ENCODE measurements around the gene SFXN5. TPM values are rescaled to one million over a fixed set of nuclear protein-coding genes. Genes with fewer than 3 reads are reported as not detected.

Gene SFXN5
- total and polyA plus RNA-seq, 5 experiments from 2014 or later: 1.7 to 20.0 (median 3.5) TPM

DNA sequence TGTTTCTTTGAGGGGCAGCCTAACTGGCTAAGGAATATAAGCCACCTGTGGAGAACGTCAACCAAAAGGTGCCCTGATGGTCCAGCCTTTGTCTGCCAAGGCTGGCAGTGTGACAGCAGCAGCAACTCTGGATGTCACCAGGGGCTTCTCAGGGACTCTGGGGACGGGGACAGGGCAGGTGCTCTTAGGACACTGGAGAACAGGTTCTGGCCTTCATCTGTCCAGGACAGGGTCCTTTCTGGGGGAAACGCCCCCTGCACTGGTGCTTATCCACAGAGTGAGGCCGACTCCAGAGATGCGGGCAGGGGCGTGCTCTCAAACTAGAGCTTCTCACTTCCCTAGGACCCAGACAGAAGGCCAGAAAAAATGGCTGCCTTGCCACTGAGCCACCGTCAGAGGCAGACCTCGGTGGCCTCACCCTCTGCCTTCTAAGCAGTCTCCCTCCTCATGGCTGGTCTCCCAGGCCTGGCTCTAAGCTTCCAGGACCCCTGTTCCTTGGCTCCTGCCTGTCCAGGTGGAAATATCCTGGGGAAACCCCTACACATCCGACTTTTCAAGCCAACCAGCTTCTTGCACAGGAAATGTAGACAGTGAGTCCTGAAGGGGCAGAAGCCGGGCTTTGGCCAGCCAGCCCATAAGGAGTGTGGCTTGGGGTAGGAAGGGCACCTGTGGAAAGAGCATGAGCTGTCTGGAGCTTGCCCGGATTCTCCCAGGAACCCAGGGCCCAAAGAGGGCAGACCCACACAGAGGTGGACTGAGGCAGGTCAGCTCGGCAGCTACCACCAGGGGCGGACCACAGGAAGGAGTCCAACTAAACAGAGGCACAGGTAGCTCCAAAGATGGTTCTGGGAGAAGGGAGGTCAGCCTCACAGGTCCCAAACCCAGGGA is 11.3 kb upstream of the SFXN5 start:
- no peak for ATAC-seq
- POLR2A ChIA-PET: interaction anchor here (0.6 kb wide), 1 partner anchor 95 kb away, joined by 3 read pairs; no protein-coding TSS in a partner anchor
- peaks cover 0 to 6% (median 0%) of the 10 kb centered on the region in 3 donors for H3K36me3 Mint-ChIP-seq

DNA sequence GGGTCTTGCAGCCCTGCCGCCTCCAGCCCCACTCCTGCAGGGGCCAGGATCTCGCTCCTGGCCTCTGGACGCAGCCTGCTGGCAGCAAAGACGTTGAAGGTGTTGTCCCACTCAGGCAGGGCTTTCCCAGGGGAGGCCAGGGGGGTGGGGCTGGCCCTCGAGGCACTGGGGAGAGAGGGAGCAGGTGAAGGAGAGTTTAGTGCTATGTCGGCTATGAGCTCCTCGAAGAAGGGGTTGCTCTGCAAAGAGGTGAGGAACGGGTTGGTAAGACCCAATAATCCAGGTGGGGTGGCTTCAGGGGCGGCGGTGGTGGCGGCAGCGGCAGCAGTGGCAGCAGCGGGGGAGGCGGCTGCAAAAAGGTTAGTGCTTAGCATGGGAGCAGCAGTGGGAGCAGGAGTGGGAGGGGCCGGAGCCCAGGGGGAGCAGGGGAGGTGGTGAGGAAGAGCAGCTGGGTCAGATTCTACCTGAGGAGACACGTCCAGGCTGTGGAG is 9.7 kb upstream of the SFXN5 start:
- Mint-ChIP-seq H3K36me3 (no peaks in the 10 kb centered on the region), H3K4me3 (no peak overlapping the region), H3K4me1 (peaks cover 0 to 8% (median 2%) of the 10 kb centered on the region in 4 donors), H3K27ac (peak overlapping the region in 1 of 10 donors; percentile 38), H3K27me3 (no peaks in the 10 kb centered on the region), H3K9me3 (no peaks in the 10 kb centered on the region)
- POLR2A ChIA-PET: no interaction called here
- DNase-seq: peak in 1 of 10 donors; percentile 32
- ATAC-seq: no peak

More for the DNA sequence above, 11.3 kb upstream of the SFXN5 start:
- H3K9me3 Mint-ChIP-seq: no peaks in the 10 kb centered on the region
- peaks cover 0 to 8% (median 2%) of the 10 kb centered on the region in 4 donors for H3K4me1 Mint-ChIP-seq
- no peaks in the 10 kb centered on the region for H3K27me3 Mint-ChIP-seq
- no peak overlapping the region for H3K27ac Mint-ChIP-seq
- H3K4me3 Mint-ChIP-seq: no peak overlapping the region
- DNase-seq: peak in 1 of 10 donors; percentile 47

DNA sequence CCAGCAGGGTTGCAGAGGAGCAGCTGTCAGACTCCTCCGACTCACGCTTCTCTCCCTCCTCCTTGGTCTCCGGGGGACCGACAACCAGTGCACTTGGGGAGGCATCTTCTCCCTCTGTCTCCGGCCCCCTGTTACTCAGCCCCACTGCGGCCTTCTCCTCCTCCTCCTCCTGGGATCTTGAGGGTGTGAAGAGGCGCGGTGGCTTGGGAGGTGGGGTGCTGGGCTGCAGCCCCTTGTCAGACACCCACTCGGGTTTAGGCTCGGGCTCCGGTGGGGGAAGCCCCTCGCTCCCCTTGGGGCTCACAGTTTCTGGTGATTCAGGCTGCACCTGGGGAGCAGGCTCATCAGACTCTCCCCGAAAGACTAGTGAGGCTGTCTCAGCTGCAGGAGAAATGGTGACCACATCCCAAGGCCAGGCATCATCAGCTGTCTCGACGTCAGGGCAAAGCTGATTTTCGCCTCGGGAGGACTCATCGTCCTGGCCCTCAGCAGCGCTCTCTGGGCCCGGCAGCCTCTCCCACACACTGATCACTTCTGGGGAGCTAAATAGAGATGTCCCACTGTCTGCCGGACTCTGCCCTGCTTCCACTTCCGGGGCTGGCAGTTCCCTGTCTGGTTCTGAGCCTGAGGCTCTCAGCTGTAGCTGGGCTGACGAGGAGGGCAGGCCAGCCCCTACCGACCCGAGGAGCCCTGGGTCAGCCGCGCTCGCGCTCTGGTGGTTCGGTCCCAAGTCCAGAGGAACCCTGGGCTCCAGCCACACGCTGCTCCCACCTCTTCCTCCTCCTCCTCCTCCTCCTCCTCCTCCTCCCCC is 9.0 kb upstream of the SFXN5 start:
- H3K4me1 Mint-ChIP-seq: peaks cover 0 to 3% (median under 1%) of the 10 kb centered on the region in 4 donors
- H3K9me3 Mint-ChIP-seq: no peaks in the 10 kb centered on the region
- H3K4me3 Mint-ChIP-seq: no peak overlapping the region
- POLR2A ChIA-PET: no interaction called here
- no peak for ATAC-seq
- H3K27ac Mint-ChIP-seq: no peak overlapping the region
- H3K36me3 Mint-ChIP-seq: no peaks in the 10 kb centered on the region
- no peaks in the 10 kb centered on the region for H3K27me3 Mint-ChIP-seq
- peak in 1 of 10 donors; percentile 55 for DNase-seq

DNA sequence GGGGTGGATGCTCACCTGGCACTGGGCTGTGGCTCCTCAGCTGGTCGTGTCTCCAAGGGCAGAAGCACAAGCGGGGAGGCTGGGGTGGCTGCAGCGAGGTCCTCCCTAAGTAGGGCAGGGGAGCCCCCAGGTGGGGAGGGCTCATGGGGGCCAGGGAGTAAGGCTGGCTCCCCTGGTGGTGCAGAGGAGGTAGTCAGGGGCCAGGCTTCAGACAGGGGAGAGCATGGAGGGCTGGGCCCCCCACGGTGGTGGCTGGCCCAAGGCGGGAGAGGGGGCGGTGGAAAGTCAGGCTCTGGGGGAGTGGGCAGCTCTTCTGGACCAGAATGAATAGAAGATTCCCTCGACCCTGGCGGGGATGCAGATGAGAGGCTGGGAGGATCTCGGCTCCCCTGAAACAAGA is 8.1 kb upstream of the SFXN5 start:
- Mint-ChIP-seq H3K4me1 (peaks cover 0 to 2% (median 0%) of the 10 kb centered on the region in 4 donors), H3K27me3 (no peaks in the 10 kb centered on the region), H3K36me3 (peaks cover 0 to 2% (median 0%) of the 10 kb centered on the region in 3 donors), H3K4me3 (no peak overlapping the region), H3K27ac (peak overlapping the region in 2 of 10 donors; percentile 43 to 89), H3K9me3 (no peaks in the 10 kb centered on the region)
- POLR2A ChIA-PET: no interaction called here
- no peak for ATAC-seq
- DNase-seq: peak in 1 of 10 donors; percentile 55

DNA sequence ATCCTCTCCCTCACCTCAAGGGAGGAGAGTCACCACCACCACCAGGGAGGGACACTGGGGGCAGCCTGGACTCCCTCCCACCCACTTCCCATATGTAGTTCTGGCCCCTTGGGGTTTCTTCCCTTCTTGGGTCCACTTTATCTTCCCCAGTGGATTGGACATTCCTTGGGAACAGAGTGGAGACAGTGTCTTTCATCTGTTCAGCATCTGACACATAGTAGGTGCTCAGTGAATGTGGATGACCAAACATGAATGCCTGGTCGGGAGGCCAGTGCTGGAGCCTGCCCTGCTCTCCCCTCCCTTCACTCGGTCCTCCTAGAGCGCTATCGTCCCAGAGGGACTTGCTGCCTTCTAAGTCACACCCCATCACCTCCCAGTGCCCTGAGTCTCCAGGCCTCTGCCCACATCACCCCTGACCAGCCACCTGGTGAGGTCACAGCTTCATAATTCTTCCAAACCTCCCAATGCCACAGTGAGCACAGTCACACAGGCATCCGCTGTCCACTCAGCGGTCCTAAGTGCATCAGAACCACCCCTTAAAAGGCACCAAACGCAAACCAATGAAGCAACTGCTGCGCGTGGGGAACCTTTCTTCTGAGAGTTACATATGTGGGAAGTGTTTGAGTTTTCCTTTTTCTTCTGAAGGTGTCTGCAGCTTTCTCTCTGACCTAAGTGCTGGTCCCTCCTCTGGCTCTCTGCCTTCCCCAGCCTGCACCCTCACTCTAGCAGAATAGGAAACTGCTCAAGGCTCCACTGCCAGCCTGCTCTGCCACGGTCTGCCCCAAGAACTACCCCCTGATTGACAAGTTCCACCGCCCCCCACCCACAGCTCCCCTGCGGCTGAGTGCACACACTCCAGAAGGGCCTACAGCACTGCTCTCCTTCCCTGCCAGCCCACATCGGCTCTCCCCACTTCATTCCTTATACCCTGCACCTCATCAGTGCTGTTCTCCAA is 7.2 kb upstream of the SFXN5 start:
- H3K4me1 Mint-ChIP-seq: peaks cover 0 to 2% (median 0%) of the 10 kb centered on the region in 4 donors
- H3K36me3 Mint-ChIP-seq: peaks cover 0 to 2% (median 0%) of the 10 kb centered on the region in 3 donors
- H3K9me3 Mint-ChIP-seq: no peaks in the 10 kb centered on the region
- H3K4me3 Mint-ChIP-seq: no peak overlapping the region
- H3K27ac Mint-ChIP-seq: peak overlapping the region in 2 of 10 donors; percentile 46 to 89
- POLR2A ChIA-PET: no interaction called here
- peak in 1 of 10 donors; percentile 32 for DNase-seq
- ATAC-seq: no peak
- no peaks in the 10 kb centered on the region for H3K27me3 Mint-ChIP-seq

DNA sequence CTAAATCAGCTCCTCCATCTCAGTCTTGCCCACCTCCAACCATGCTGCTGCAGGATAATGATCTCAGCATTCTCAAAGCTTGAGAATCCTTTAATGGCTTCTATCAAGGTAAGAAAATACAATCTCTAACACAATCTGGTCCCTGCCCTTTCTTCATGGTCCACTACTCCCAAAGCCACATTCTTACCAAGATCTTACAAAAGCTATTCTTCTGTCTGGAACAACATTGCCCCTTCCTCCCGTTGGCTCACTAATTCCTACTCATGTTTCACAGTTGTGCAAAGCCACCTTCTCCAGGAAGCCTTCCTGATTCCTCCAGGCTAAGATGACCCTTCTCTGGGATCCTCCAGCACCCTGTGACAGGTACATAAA is 5.9 kb upstream of the SFXN5 start:
- POLR2A ChIA-PET: no interaction called here
- DNase-seq: no peak
- Mint-ChIP-seq H3K9me3 (no peaks in the 10 kb centered on the region), H3K27me3 (no peaks in the 10 kb centered on the region), H3K4me3 (no peak overlapping the region), H3K27ac (no peak overlapping the region), H3K36me3 (peaks cover 0 to 2% (median 0%) of the 10 kb centered on the region in 3 donors), H3K4me1 (peaks cover under 1 to 7% (median 2%) of the 10 kb centered on the region in 4 donors)
- no peak for ATAC-seq

DNA sequence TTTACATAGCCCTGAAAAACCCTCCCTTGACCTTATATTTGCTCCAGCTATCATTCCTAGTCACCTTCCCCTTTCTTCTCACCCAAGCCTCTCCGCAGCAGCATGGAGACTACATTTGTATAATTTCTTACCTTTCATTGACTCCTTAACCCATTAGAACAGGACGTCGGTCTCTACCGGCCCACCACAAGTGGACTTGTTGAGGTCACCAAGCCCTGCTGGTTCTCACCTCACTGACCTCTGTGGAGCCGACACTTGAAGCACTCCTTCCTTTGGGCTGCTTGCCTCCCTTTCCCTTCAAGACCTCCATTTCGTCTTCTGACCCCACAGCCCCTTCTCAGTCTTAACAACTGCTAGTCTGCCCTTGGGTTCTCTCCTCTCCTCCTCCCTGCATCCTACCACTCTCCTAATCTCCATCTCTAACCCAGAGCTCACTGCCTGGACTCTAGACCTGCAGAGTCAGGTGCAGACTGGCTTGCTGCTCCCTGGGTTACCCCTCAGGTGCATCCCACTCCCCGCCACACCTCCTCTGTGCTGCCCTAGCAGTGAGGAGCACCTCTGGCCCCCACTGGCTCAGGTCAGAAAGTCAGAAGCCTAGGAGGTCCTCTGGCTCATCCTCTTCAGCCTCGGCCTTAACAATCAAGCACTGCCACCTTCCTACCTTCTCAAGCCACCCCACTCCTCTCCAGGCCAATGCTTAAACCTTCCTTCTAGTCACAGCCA is 5.3 kb upstream of the SFXN5 start:
- Mint-ChIP-seq H3K4me1 (peaks cover 5 to 12% (median 7%) of the 10 kb centered on the region in 4 donors), H3K9me3 (no peaks in the 10 kb centered on the region), H3K27ac (peak overlapping the region in 1 of 10 donors; percentile 39), H3K27me3 (no peaks in the 10 kb centered on the region), H3K4me3 (no peak overlapping the region), H3K36me3 (peaks cover 0 to 2% (median 0%) of the 10 kb centered on the region in 3 donors)
- ATAC-seq: no peak
- DNase-seq: no peak
- POLR2A ChIA-PET: no interaction called here

DNA sequence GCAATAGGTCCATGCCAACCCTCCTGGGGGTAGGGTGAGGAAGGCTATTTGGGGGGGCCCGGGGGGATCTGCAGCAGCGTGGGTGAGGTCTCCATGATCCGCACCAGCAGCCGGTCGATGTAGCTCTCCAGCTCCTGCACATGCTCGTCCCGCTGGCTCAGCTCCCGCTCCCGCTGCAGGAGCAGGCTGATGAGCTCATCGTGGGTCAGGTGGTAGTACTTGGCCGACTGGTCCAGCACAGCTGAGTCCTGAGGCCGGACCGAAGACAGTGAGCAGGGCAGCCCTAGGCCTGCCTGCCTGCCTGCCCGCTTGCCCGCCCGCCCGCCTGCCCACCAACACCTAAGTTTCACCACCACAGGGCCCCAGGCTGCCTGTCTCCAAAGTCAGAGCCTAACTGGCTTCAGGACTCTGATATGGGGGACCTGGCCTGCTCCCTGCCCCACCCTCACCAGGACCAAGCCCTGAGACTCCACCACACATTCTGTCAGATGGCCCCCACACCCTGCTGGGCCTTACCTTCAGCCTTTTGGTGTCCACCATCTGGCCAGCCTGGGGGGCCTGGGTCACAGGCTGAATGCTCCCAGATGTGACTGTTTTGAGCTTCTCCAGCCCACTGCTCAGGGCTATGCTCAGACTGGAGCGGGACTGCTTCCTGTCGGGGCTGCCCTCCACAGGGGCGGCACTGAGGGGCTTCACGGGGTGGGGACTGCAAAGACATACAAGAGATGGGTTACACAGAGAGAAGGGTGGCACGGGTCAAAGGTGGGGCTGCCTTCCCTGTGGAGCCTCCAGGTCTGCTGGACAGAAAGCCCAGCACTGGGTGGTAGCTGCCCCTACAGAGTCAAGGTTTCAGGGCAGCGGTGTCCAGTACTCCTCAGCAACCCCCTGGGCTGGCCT is 4.2 kb upstream of the SFXN5 start:
- DNase-seq (no peak), ATAC-seq (no peak)
- Mint-ChIP-seq H3K27ac (no peak overlapping the region), H3K9me3 (no peaks in the 10 kb centered on the region), H3K27me3 (no peaks in the 10 kb centered on the region), H3K36me3 (peaks cover 0 to 2% (median 0%) of the 10 kb centered on the region in 3 donors), H3K4me3 (no peak overlapping the region), H3K4me1 (peaks cover 5 to 15% (median 10%) of the 10 kb centered on the region in 4 donors)
- POLR2A ChIA-PET: no interaction called here

DNA sequence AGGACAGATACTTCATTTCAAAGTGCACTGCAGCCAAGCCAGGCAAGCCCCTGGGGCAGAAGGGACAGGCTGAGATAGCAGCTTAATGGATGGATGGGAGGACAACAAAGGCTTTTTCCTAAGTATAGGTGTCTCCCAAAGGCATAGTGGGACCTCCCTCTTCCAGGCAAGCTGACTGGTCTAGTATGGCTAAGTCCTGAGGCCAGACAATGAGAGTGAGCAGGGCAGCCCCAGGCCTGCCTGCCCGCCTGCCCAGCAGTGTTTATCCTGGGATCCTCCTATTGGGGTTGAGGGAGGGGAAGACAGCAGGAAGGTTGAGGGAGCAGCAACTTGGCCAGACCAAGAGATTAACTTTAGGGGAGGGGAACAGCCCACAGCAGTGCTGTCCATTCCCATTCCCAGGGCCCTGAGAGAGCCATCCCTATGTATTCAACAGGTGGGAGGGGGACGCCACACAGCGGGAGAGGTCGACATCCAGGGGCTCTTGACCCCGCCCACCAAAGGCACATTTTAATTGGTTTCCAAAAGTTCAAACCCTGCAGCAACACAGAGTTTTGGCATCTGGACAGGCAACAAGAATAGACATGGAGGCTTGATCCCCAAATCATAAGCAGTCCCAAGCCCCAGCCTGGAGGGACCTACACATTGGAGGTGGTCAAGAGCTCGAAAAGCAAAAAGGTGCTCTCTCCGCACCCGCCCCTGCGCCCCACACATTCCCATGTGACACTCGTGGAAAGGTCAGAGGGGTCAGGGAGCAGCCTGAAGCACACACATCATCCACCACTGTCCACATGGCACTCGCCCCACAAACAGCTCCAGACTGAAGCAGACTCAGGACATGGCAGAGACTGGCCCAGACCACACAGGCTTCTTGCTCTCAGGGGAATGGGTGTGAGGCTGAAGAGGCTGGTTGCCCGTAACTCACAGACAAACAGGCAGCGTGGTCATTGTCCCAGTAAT is 2.9 kb upstream of the SFXN5 start:
- Mint-ChIP-seq H3K36me3 (peaks cover 0 to 2% (median 0%) of the 10 kb centered on the region in 3 donors), H3K4me3 (no peak overlapping the region), H3K27me3 (no peaks in the 10 kb centered on the region), H3K9me3 (no peaks in the 10 kb centered on the region), H3K4me1 (peaks cover 11 to 25% (median 20%) of the 10 kb centered on the region in 4 donors), H3K27ac (peak overlapping the region in 3 of 10 donors; percentile 4 to 80 (median 29))
- DNase-seq (no peak), ATAC-seq (no peak)
- POLR2A ChIA-PET: no interaction called here

DNA sequence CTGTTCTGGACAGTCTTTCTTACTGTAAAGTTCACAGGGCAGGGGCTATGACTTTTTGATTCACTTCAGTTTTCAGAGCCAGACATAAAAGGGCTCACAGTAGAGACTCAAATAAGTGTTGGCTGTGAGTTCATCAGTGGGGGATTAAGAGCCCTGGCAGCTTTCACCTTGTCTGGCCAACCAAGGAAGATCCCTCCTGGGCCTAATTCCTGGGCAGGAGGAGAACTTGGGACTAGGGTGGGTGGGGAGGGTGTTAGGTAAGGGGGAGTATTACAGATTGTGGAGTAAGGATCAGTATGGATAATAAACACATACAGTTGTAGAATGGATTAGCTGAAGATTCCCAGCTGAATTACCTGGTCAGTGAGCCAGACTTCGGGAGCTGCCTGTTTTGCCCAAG is 904 bp upstream of the SFXN5 start:
- Mint-ChIP-seq H3K27ac (peak overlapping the region; percentile 88 to 97 (median 94)), H3K36me3 (peaks cover 0 to 2% (median 0%) of the 10 kb centered on the region in 3 donors), H3K4me3 (peak overlapping the region; percentile 91 to 98 (median 94)), H3K27me3 (no peaks in the 10 kb centered on the region), H3K4me1 (peaks cover 18 to 41% (median 33%) of the 10 kb centered on the region in 4 donors), H3K9me3 (no peaks in the 10 kb centered on the region)
- POLR2A ChIA-PET: interaction anchor here (3.1 kb wide), 1 partner anchor 161 kb away, joined by 20 read pairs; the partner anchor contains the start of genes CCT7 and PRADC1
- DNase-seq (no peak), ATAC-seq (no peak)

All from naive thymus-derived CD8-positive, alpha-beta T cell (primary cell).